GM20000 (cell line): ENCODE measurements around the gene ST13.
"Not testable (repeated sequence)": the region's sequence is repeated elsewhere in the genome, so short reads cannot be mapped to it uniquely, and the experiment has no call there.

Source experiments
- DNase-seq: peaks from one replicate; pipeline ENCODE4 v3.0.0; 2012; ENCODE audit warnings: low spot score
- CTCF ChIP-seq: IDR thresholded peaks from 2 replicates; pipeline ENCODE4 v1.5.1; 2012; ENCODE audit warnings: mild to moderate bottlenecking, control low read depth; ENCODE audit errors: extremely low read depth, missing control alignments

Gene ST13

GRCh38 chr22:40857309-40857855 lies 943 bp upstream of the ST13 start:
- no peak for DNase-seq
- no peak for TF ChIP-seq CTCF

GRCh38 chr22:40855979-40856512 lies 393 bp downstream of the ST13 start:
- no peak for TF ChIP-seq CTCF
- peak; percentile 15 for DNase-seq

GRCh38 chr22:40855071-40855978 lies 1.1 kb downstream of the ST13 start:
- DNase-seq: no peak
- TF ChIP-seq CTCF: no peak

GRCh38 chr22:40853961-40854360 lies 2.5 kb downstream of the ST13 start:
- TF ChIP-seq CTCF: no peak
- DNase-seq: no peak

- no peak for DNase-seq
- no peak for TF ChIP-seq CTCF
Observed at GRCh38 chr22:40853333-40853732, 3.1 kb downstream of the ST13 start.

GRCh38 chr22:40845816-40846215 lies 10.6 kb downstream of the ST13 start:
- DNase-seq: not testable (repeated sequence)

- TF ChIP-seq CTCF: no peak
- DNase-seq: no peak
Observed at GRCh38 chr22:40844951-40845350, 11.5 kb downstream of the ST13 start.

- DNase-seq: no peak
Observed at GRCh38 chr22:40838486-40838885, 18.0 kb downstream of the ST13 start.

More at GRCh38 chr22:40838486-40838885, 18.0 kb downstream of the ST13 start:
- no peak for TF ChIP-seq CTCF
